Activated naive CD4-positive, alpha-beta T cell (primary cell): Measurements from ENCODE around the gene PTGR3.

ENCODE experiments used
- DNase-seq, 4 experiments: peaks; one replicate each; lab custom pipeline; 2025; lab: John Stamatoyannopoulos, UW

Gene PTGR3

DNA sequence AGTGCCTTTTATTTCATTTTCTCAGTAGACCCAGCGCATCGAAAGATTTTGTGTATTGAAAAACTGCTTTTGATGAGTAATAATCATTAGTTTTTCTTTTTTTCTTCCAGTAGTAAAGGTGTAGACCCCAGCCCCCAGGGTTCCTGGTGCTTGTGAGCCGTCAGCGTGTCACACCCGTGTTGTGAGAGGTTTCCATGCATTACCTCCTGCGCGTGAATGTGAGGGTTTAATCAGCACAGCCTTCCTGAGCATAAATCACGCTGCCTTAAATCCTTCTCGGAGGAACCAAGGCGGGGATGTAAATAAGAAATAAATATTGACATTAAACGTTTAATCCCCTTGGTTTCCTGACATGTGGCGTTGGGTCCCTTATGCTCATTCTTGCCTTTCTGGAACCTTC is 26.0 kb upstream of the PTGR3 start:
- DNase-seq: no peak

DNA sequence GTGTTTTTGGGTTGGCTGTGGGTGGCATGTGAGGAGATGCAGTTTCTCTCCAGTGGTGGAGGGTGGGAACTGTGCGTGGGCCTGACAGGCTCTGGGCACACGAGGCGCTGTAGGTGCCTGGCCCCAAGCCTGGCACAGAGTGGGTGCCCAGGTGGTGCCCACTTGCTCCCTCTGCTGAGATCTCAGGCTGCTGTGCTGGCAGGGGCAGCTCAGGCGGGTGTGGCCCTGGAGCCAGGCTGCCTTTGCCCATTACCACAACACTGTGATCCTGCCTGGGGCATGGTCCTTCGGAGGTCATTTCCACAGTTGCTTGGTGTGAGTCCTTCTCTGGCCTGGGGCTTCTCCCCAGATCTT is 22.1 kb upstream of the PTGR3 start:
- DNase-seq: no peak

DNA sequence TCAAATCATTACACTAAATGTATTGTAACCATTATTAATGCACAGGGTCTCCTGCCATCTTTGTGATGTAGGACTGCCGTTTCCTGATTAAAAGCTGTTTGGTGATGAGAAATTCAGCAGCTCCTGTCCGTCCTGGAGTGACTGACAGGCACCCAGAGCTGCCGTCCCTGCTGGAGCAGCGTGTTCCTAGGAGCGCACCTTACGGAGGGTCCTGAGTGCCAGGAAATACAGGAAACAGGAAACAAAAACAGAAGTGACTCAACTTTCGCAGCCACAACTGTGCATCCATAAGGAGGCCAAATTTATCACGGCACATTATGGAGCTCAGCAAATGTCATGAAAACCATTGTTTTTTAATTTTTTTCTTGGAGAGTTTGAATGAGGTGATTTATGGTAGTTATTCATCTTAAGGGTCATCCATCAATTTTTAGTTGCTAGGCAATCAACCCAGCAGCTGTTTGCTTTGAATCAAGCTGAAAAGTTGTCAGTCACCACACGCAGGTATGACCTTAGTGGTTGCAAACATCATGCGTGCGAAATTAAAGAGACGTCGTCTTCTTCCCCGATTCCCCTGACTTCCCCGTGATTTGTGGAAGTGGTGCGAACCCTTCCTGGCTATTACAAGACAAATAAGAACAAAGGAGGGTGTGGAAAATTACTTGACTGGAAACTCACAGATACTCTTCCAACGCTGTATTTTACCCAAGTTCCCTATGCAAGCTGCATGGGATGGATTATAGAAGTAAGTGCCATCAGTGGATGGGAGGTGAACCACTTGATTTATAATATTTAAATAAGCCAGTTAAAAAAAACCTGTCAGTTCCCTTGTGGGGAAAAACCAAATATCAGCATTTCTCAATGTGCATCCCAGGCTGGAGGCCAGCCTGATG is 21.5 kb upstream of the PTGR3 start:
- no peak for DNase-seq

- DNase-seq: no peak
Observed at GRCh38 chr18:75229437-75229836, 20.5 kb upstream of the PTGR3 start.

DNA sequence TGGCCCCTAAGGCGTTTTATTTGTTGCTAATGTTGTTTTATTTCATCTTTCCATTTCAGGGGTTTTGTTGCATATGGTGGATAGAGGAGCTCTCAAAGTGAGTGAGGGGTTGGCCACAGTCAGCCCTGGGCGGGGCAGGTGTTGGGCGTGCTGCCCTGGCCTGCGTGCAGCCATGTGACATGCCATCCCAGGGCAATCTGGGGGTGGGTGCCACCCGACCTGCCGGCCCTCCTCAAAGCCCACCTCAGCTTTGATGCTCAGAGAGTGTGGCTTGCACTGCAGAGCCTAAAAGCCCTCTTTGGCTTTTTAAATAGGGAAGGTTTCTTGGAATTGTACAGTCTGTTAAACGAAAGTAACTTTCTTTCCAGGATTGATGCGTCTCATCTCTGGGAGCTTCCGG is 20.0 kb upstream of the PTGR3 start:
- DNase-seq: no peak

DNA sequence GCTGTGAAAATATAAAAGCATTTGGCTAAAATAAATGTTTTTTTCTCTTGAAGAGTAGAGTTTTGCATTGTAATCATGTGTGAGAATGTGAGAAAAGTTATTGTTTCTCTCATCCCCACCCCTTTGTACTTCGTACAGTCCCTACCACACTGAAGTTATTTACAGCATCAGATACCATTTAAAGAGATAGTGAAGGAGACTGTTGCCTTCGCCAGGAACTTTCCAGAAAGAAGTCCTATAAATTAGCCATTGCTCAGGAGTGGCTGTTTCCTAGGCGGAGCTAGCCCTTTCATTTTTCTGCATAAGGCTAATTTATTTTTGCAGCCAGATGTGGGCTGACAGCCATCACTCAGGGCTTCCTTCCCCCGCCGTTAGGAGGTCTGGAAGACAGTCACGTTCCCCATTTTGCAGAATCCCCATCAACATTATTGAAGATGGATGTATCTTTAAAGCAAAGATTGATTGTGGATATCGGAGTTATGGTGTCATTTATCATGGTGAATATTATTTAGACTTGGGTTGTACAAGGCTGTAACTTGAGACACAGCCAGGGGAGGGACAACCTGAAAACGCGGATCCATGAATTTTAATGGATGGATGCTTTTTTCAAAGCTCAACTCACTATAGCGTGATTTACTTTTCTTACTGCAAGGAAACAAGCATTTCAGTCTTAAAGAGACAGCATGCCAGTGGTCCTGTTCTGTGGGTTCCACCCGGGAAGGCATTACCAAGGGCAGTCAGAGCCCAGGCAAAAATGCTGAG is 18.8 kb upstream of the PTGR3 start:
- DNase-seq: no peak

- no peak for DNase-seq
Observed at GRCh38 chr18:75226956-75227316, 18.0 kb upstream of the PTGR3 start.

DNA sequence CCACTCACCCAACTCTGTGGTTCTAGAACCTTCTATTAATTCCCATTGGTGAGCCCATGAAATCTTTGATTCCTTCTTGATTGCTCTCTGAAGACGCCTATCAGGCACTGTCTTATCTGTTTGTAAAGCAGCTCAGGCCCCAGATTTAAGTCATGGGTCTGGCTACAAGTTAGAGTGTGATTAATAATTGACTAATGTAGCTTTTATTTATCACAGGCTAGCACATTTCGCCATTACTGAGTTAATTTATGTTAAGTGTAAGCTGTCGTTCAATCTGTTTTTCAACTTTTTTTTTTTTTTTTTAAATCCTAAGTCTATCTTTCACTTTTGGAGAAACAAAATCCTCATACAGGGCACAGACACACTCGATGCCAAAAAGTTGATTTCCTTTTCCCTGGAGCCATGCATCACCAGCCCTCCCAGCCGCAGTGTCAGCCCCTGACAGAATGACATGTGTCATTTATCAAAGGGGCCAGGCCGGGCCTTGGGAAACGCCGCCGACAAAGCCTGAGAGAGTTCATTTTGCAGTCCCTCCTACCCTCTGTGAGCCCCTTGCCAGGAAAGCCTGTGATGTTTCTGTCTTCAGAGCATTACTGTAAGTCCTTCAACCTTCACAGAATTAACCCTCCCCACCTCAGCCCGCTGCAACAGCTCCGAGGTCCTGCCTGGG is 17.5 kb upstream of the PTGR3 start:
- no peak for DNase-seq

- DNase-seq: no peak
Observed at GRCh38 chr18:75223687-75224347, 14.9 kb upstream of the PTGR3 start.

DNA sequence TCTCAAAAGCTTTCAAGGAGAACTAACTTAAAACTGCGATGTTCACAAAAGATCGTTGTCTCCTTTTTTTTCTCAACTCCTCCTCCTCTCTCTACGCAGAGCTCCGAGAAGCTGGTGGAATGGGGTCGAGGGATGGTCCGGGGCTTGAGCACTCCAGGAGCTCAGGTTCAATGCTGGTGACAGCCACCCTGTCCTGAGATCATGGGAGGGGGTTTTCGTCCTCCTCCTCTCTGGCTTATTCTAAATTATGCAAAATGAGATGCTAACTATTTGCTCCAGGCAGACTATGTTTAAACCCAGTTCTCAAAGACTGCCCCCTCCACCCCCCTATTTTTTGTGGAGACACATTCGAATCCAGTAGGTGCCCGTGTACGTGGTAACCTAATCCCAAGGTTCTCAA is 13.5 kb upstream of the PTGR3 start:
- no peak for DNase-seq

GRCh38 chr18:75221897-75222296 is 13.0 kb upstream of the PTGR3 start:
- DNase-seq: no peak

DNA sequence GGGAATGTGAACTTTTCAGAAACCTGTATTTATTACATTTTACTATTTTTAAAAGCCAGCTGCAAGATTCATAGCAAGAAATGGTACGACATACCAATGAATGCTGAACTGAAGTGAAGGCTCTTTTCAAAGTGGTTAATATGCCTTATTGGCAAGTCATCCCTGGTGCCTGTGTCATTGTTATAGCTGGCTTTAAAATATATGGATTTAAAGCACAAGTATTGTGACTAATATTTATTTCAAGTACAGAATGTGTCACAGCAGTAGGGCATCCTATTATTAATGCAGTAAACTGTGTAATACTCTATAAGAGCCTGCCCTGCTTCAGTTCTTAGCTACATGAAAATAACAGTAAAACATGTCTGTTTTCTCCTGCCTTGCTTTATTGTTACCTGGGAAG is 12.5 kb upstream of the PTGR3 start:
- no peak for DNase-seq

GRCh38 chr18:75220551-75221355 is 11.8 kb upstream of the PTGR3 start:
- DNase-seq: no peak

- no peak for DNase-seq
Observed at GRCh38 chr18:75219745-75220375, 10.9 kb upstream of the PTGR3 start.

GRCh38 chr18:75218065-75218923 is 9.4 kb upstream of the PTGR3 start:
- DNase-seq: no peak

- no peak for DNase-seq
Observed at GRCh38 chr18:75216911-75217689, 8.2 kb upstream of the PTGR3 start.

DNA sequence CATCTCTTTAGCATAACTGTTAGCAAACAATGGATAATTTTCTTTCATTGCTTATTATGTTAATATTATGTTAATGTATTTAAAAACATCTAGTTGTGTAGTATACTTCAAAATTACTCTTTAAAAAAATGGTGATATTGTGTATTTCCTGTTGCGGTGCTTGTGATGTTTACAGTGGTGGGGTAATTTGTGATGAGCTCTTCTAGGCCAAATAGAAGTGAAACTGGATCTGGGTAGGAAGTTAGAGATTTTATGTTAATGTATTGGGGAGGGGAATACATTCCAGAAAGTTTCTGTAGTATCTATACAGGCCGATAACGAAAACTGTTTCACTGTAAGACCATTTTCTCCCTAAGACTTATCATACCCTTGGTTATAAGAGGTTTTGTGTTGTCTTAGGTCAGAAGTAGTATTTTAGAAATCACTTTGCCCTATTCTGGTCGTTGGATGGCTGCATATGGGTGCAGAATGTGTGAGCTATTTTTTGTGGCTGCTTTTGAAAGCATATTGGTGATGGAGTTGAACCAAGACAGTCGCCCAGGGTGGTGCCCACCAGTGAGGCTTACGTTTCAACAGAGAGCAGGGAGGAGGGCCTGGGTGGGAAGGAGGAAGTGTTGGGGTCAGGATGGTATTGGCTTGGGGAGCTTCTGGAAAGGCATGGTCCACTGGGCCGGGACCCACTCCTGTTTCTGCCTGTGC is 7.4 kb upstream of the PTGR3 start:
- no peak for DNase-seq

DNA sequence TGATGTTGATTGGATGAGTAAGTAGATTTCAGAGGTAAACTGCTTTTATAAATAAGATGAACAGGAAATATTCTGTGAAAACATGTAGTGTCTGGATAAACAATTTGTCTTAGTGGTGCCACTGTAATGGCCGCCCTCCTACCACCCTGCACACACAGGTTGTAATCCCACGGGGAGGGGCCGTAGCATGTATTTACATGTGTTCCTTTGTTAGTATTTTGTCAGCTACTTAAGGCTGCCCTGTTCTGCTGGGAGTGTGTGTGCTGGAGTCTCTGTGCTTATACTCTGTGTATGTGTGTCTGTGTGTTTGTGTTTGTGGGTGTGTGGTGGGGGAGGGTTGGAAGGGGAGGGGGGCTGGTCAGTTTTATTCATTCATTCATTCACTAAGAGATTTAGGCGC is 6.7 kb upstream of the PTGR3 start:
- DNase-seq: no peak
